ENCODE measurements around the gene TNS3. TPM values are rescaled to one million over a fixed set of nuclear protein-coding genes. Genes with fewer than 3 reads are reported as not detected.
"Not testable (repeated sequence)": the region's sequence is repeated elsewhere in the genome, so short reads cannot be mapped to it uniquely, and the experiment has no call there.

Gene TNS3
- total RNA-seq, 1 donor from 2014 or later, result 41.2 TPM

DNA sequence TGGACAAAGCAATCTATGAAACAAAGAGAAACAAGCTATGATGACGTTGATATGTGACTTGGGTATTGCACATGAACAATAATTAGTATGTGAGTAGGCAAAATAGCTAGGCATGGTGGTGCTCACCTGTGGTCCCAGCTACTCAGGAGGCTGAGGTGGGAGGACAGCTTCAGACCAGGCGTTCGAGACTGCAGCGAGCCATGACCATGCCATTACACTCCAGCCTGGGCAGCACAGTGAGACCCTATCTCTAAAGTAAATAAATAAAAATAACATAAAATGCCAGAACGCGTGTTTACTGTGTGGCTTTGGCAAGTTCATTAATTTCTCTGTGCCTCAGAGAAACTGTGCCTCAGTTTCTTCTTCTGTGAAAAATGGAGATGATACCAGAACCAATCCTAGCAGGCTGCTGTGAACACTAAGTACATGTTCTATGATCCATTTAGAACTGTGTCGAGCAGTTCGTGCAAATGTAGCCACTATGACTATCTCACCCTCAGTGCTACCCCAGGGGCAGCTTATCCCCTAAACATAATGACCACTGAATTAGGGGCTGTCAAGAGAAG is 9.3 kb upstream of the TNS3 start:
- TF ChIP-seq, protein P1, sequence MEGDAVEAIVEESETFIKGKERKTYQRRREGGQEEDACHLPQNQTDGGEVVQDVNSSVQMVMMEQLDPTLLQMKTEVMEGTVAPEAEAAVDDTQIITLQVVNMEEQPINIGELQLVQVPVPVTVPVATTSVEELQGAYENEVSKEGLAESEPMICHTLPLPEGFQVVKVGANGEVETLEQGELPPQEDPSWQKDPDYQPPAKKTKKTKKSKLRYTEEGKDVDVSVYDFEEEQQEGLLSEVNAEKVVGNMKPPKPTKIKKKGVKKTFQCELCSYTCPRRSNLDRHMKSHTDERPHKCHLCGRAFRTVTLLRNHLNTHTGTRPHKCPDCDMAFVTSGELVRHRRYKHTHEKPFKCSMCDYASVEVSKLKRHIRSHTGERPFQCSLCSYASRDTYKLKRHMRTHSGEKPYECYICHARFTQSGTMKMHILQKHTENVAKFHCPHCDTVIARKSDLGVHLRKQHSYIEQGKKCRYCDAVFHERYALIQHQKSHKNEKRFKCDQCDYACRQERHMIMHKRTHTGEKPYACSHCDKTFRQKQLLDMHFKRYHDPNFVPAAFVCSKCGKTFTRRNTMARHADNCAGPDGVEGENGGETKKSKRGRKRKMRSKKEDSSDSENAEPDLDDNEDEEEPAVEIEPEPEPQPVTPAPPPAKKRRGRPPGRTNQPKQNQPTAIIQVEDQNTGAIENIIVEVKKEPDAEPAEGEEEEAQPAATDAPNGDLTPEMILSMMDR (IDR thresholded peaks at IDR 0.05; ENCODE audit: insufficient read depth, low read length, poor library complexity, severe bottlenecking), result no peak
- DNase-seq (ENCODE audit: low read depth), result no peak
- Histone ChIP-seq H3K4me3 (ENCODE audit: low read depth, low read length) (no peak overlapping the region), H3K27me3 (ENCODE audit: control insufficient read depth, insufficient read depth, low read length) (no peaks in the 10 kb centered on the region), H3K36me3 (ENCODE audit: control insufficient read depth, insufficient read depth, low read length) (no peaks in the 10 kb centered on the region)

DNA sequence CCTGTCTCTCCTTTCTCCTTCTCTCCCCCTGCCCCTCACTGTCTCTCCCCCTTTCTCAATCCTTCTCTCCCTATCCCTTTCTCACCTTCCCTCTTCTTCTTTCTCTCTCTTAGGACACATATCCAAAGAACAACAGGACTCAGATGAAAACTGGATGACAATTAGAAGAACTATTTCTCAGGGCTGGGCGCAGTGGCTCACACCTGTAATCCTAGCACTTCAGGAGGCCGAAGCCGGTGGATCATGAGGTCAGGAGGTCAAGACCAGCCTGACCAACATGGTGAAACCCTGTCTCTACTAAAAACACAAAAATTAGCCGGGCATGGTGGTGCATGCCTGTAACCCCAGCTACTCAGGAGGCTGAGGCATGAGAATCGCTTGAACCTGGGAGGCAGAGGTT is 8.3 kb upstream of the TNS3 start:
- H3K27me3 ChIP-seq (ENCODE audit: control insufficient read depth, insufficient read depth, low read length); H3K36me3 ChIP-seq (ENCODE audit: control insufficient read depth, insufficient read depth, low read length); H3K4me3 ChIP-seq (ENCODE audit: low read depth, low read length); DNase-seq (ENCODE audit: low read depth): not testable (repeated sequence)

DNA sequence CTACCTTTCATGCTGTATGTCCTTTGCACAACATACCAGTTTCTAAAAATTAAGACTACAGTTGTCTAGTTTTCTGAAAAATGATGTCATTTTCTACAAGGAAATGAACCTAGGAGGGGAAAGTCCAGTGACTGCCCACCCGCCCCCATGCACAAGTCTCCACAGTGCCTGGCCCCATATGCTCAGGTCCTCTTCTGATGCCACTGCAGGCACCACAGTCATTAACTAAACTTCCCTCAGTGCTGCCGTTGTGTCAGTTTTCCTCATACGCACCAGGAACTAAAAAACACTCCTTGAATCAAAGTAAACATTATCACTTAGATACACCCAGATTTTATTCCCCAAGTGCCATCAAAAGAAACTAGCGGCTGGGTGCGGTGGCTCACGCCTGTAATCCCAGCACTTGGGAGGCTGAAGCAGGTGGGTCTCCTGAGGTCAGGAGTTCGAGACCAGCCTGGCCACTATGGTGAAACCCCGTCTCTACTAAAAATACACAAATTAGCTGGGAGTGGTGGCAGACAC is 6.9 kb upstream of the TNS3 start:
- H3K27me3 ChIP-seq (ENCODE audit: control insufficient read depth, insufficient read depth, low read length), result no peaks in the 10 kb centered on the region
- TF ChIP-seq, protein P1 (IDR thresholded peaks at IDR 0.05; ENCODE audit: insufficient read depth, low read length, poor library complexity, severe bottlenecking), result no peak
- H3K4me3 ChIP-seq (ENCODE audit: low read depth, low read length), result no peak overlapping the region
- DNase-seq (ENCODE audit: low read depth), result no peak
- no peaks in the 10 kb centered on the region for H3K36me3 ChIP-seq (ENCODE audit: control insufficient read depth, insufficient read depth, low read length)

DNA sequence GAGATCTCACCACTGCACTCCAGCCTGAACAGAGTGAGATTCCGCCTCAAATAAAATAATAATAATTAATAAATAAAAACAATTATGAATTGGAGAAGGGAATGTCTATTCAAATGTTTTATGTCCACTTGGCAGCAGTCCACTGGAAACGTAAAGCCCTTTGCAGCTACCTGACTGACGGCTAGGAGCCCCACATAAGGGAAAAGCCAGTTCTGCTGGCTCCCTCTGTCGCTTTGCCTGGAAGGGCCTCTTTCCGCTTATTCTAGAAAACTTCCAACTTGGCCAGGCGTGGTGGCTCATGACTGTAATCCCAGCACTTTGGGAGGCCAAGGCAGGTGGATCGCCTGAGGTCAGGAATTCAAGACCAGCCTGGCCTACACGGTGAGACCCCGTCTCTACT is 6.1 kb upstream of the TNS3 start:
- no peak overlapping the region for H3K4me3 ChIP-seq (ENCODE audit: low read depth, low read length)
- H3K36me3 ChIP-seq (ENCODE audit: control insufficient read depth, insufficient read depth, low read length), result no peaks in the 10 kb centered on the region
- no peak for DNase-seq (ENCODE audit: low read depth)
- TF ChIP-seq, protein P1 (IDR thresholded peaks at IDR 0.05; ENCODE audit: insufficient read depth, low read length, poor library complexity, severe bottlenecking), result no peak
- H3K27me3 ChIP-seq (ENCODE audit: control insufficient read depth, insufficient read depth, low read length), result no peaks in the 10 kb centered on the region

DNA sequence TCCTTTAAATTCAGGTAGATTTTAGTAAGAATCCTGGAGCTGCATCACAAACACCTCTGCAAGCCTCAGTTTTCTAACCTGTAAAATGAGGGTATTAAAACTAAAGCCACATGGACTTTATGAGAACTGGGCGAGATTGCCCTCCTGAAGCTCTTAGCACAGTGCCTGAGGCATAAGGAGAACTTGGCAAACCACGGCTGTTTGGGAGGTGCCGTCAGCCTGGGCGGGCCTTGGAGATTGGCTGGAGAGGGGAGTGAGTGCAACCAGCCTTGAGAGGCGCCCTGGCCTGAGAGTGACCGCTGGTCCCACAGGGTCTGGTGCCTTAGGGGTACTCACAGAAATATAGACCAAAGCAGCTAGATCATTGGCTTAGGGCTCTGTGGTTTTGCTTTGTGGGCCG is 5.4 kb upstream of the TNS3 start:
- H3K36me3 ChIP-seq (ENCODE audit: control insufficient read depth, insufficient read depth, low read length), result no peaks in the 10 kb centered on the region
- no peaks in the 10 kb centered on the region for H3K27me3 ChIP-seq (ENCODE audit: control insufficient read depth, insufficient read depth, low read length)
- no peak for DNase-seq (ENCODE audit: low read depth)
- no peak overlapping the region for H3K4me3 ChIP-seq (ENCODE audit: low read depth, low read length)
- TF ChIP-seq, protein P1 (IDR thresholded peaks at IDR 0.05; ENCODE audit: insufficient read depth, low read length, poor library complexity, severe bottlenecking), result no peak

DNA sequence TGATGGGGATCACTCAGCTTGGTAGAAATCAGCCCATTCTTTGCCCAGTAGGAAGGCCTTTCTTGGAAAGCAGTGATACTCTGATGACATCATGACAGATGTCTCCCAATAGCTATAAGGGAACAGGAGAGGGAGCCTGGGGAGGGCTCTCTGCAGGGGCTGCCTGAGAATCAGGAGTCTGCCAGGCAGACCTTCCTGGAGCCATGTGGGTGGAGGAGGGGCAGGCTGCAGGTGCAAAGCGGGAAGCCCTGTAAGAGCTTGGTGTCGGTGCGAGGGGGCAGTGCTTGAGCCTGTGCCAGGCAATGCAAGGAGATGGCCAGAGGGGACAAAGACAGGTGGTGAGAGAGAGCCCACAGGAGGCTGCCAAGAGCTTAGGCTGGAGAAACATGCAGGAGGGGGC is 5.0 kb upstream of the TNS3 start:
- DNase-seq (ENCODE audit: low read depth), result no peak
- Histone ChIP-seq H3K36me3 (ENCODE audit: control insufficient read depth, insufficient read depth, low read length) (no peaks in the 10 kb centered on the region), H3K27me3 (ENCODE audit: control insufficient read depth, insufficient read depth, low read length) (no peaks in the 10 kb centered on the region), H3K4me3 (ENCODE audit: low read depth, low read length) (no peak overlapping the region)
- TF ChIP-seq, protein P1 (IDR thresholded peaks at IDR 0.05; ENCODE audit: insufficient read depth, low read length, poor library complexity, severe bottlenecking), result no peak

DNA sequence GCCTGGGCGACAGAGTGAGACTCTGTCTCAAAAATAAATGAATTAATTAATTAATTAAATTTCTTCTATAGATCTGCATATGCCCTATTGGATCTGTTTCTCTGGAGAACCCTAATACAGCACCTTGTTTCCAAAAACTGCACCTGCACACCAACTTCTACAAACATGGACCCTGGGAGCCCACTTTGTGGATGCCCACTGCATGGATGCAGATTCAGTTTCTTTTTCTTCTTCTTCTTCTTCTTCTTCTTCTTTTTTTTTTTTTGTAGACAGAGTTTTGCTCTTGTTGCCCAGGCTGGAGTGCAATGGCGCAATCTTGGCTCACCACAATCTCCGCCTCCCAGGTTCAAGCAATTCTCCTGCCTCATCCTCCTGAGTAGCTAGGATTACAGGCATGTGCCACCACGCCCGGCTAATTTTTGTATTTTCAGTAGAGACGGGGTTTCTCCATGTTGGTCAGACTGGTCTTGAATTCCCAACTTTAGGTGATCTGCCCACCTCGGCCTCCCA is 4.3 kb upstream of the TNS3 start:
- not testable (repeated sequence) for H3K27me3 ChIP-seq (ENCODE audit: control insufficient read depth, insufficient read depth, low read length); DNase-seq (ENCODE audit: low read depth); H3K36me3 ChIP-seq (ENCODE audit: control insufficient read depth, insufficient read depth, low read length); H3K4me3 ChIP-seq (ENCODE audit: low read depth, low read length)
